Frontal cortex (tissue), 4 donors: Measurements from ENCODE around the gene ANTXRL. TPM values are rescaled to one million over a fixed set of nuclear protein-coding genes. Genes with fewer than 3 reads are reported as not detected.
"Not testable (repeated sequence)": the region's sequence is repeated elsewhere in the genome, so short reads cannot be mapped to it uniquely, and the experiment has no call there.

ENCODE experiments used
- DNase-seq, 2 donors: peaks; one replicate each; pipeline ENCODE4 v3.0.0; 2012; ENCODE audit warnings: low spot score in 2 of 2
- FAIRE-seq: peaks from 2 replicates; lab custom pipeline; 2012; peaks lifted over from hg19 to GRCh38; lab: Jason Lieb, UNC
- total RNA-seq: library from RNA; depleted of rRNA; stranded (reverse); fragments of >200 nt; gene quantifications from one replicate; pipeline ENCODE4 v1.2.3, GENCODE V29; 2014
- donor health status: control.
- donor health status: control.
- donor health status: control.

The ANTXRL gene
- total RNA-seq, 1 donor from 2014 or later: not detected

GRCh38 chr10:46318799-46319198 lies 32.0 kb downstream of the ANTXRL start:
- DNase-seq: no peak
- FAIRE-seq: no peak

GRCh38 chr10:46319389-46319788 lies 32.6 kb downstream of the ANTXRL start:
- DNase-seq: no peak
- no peak for FAIRE-seq

- FAIRE-seq (no peak), DNase-seq (no peak)
Measured at GRCh38 chr10:46321770-46322169, 35.0 kb downstream of the ANTXRL start.

DNA sequence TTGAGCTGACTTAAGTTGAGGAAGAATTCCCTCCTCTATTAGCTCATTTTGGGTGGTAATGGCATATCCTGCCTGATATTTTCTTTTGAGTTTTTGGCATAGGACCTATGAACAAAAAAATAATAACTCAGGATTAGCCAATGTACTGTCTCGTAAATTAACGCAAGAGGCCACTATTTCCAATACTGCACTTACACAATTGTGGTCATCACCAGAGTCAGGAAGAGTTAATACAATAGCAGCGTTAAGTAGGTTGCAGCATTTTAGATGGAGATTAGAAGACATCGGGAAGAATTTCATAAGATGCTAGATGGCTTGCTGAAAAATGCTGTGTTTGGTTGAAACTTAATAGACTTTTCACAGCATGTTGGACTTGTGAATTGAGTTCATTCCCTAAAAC lies 36.4 kb downstream of the ANTXRL start:
- DNase-seq (no peak), FAIRE-seq (no peak)

- FAIRE-seq: no peak
- no peak for DNase-seq
Measured at GRCh38 chr10:46325021-46325420, 38.2 kb downstream of the ANTXRL start.

DNA sequence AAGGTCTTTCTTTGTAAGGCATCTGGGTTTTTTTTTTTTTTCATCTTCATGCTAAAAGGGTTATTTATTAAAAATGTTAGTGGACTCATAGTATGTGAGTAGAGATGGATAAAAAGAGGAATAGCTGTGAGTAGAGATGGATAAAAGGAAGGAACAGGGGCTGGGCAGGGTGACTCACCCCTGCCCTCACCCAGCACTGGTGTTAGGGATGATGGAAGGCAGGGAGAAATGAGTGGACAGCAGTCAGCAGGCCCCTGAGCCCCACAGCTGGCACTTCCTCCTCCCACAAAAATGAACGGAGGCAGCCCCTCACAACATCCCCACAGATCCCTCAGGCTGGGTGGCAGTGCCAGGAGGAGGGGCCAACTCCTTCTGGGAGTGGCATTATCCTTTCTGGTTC lies 39.3 kb downstream of the ANTXRL start:
- FAIRE-seq: no peak

DNA sequence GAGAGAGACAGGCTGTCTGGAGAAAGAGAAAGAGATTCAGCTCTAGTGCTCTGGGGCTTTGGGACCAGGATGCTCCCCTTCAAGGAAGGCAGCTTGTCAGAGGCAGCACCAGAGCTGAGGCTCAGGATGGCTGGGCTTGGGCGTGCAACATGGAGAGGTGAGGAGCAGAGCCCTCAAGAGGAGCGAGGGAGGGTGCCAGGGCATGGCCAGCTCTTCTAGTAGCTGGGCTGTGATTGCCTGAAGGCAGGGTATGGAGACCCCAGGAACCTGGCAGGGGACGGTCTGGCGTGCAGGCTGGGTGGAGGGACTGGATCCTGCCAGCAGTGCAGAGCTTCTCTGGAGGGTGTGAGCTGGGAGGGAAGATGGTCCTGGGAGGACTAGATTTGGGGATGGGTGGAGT lies 40.2 kb downstream of the ANTXRL start:
- no peak for FAIRE-seq
- DNase-seq: no peak

More for the DNA sequence above, 39.3 kb downstream of the ANTXRL start:
- no peak for DNase-seq

DNA sequence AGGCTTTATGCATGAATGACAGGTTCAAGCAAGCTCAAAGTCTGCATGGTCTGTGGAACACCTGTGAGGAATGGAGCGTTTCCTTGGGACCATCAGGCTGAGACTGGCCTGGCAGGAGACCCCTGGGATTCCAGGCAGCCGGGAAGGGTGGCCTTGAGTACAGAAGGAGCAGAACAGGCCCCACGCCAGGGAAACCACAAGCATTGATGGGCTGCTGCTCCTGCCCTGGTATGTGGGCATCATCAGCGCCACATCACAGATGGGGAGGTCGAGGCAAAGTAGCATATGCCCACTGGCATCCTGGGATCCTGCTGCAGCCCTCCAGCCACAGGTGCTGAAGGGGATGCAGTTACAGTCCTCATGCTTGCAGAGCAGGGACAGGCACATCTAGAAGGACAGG lies 40.9 kb downstream of the ANTXRL start:
- FAIRE-seq: no peak
- no peak for DNase-seq

- DNase-seq (peak in 1 of 2 donors; percentile 39), FAIRE-seq (no peak)
Measured at GRCh38 chr10:46328853-46329689, 42.3 kb downstream of the ANTXRL start.

DNA sequence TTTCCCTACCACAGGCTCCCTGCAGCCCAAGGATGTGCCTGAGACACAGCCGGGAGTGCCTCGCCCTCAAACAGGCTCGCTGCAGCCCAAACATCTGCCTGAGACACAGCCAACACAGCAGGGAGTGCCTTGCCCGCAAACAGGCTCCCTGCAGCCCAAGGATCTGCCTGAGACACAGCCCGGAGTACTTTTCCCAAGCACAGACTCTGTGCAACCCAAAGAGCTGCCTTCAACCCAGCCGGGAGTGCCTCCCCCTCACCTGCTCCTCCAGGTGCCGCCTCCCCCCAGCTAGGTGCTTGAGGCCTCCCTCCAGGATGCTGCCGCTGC lies 42.9 kb downstream of the ANTXRL start:
- FAIRE-seq (no peak), DNase-seq (no peak)

DNA sequence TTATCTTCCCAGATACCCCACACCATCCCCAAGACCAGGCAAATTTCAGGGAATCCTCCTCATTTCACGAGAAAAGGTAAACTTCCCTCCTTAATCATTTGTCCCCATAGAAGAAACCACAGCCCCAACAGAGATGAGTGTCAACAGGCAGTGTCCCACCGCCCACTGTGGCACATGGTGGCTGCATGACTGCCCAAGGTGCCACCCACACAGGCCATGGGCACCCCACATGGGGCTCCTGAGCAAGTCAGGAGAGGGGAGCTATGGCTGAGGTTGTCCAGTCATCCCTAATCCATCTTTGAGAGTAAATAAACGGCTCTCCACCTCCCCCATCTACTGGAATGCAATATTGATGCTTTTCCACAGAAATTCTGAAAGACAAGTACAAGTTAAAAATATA lies 44.1 kb downstream of the ANTXRL start:
- no peak for FAIRE-seq

GRCh38 chr10:46365484-46365883 lies 78.7 kb downstream of the ANTXRL start:
- FAIRE-seq, DNase-seq: not testable (repeated sequence)

More for the DNA sequence above, 44.1 kb downstream of the ANTXRL start:
- DNase-seq: no peak

GRCh38 chr10:46367209-46367608 lies 80.4 kb downstream of the ANTXRL start:
- not testable (repeated sequence) for FAIRE-seq, DNase-seq

DNA sequence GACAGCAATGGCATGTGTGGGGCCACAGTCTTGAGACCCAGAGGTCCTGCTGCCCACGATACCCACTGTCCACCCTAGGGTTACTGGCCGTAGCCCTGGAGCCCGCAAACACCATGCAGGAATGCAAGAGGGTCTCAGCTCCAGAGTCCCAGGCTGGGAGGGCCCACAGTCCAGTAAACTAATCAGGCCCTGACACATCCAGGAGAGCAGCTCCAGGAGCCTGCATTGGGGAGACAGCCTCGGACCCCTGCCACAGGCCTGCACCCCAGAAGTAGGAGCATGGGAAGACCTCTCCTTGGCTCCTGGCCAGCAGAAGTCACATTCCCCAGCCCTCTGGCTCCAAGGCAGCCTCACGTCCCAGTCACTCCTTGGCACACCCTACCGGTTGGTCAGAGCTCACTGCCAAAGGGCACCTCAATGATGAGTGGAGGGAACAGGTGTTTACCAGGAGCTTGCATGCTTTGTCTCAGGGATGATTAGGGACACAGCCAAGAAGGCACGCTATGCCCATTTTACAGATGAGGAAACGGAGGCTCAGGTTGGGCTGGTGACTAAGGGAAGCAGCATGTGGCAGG lies 81.0 kb downstream of the ANTXRL start:
- not testable (repeated sequence) for DNase-seq, FAIRE-seq

GRCh38 chr10:46368956-46369355 lies 82.2 kb downstream of the ANTXRL start:
- not testable (repeated sequence) for FAIRE-seq, DNase-seq

DNA sequence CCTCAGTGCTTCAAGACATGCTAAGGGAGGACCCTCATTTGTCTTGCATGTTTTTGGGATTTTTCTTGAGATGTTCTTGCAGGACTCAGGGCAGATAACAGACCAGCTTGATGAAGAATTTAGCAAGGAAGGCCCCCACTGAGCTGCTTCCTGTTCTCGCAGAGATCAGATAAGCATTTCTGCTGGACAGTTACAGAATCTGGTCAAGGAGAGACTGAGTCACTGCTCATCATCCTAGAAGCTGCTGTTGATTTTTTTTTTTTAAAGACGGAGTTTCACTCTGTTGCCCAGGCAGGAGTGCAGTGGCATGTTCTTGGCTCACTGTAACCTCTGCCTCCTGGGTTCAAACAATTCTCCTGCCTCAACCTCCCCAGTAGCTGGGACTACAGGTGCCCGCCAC lies 87.6 kb downstream of the ANTXRL start:
- DNase-seq, FAIRE-seq: not testable (repeated sequence)

- not testable (repeated sequence) for FAIRE-seq, DNase-seq
Measured at GRCh38 chr10:46375406-46375805, 88.6 kb downstream of the ANTXRL start, which contains the start of gene ANXA8L1. ANXA8L1 (plus strand) TSS chr10:46375776; CDS start chr10:46375852, 76 bp downstream.

DNA sequence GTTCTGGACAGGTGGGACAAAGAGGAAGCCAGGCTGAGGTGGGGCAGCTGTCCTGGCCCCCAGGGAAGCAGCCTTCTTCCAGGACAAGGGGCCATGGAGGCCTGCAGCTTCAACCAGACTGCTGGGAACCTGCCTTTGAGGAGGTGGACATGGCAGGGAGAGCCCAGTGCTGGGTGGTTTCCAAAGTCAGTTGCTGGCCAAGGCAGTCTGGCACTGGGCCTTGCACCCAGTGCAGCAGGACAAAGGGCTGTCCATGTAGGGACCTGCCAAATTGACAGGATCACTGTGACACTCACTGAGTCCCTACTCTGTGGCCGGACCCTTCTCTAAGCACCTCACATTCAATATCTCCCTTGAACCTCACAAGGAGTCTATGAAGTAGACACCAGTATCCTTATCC lies 90.2 kb downstream of the ANTXRL start:
- not testable (repeated sequence) for FAIRE-seq, DNase-seq

- FAIRE-seq, DNase-seq: not testable (repeated sequence)
Measured at GRCh38 chr10:46377651-46378050, 90.9 kb downstream of the ANTXRL start.

- DNase-seq, FAIRE-seq: not testable (repeated sequence)
Measured at GRCh38 chr10:46378108-46378507, 91.3 kb downstream of the ANTXRL start.

GRCh38 chr10:46379233-46379848 lies 92.5 kb downstream of the ANTXRL start:
- not testable (repeated sequence) for DNase-seq, FAIRE-seq
